Renal cortical epithelial cell (primary cell): ENCODE results near the gene PRKG1. TPM values are rescaled to one million over a fixed set of nuclear protein-coding genes. Genes with fewer than 3 reads are reported as not detected.
"Not testable (repeated sequence)": the region's sequence is repeated elsewhere in the genome, so short reads cannot be mapped to it uniquely, and the experiment has no call there.

ENCODE experiments used
- DNase-seq: peaks from one replicate; pipeline ENCODE4 v3.0.0-alpha.2; 2011; ENCODE audit warnings: low read depth
- total RNA-seq: library from RNA; depleted of rRNA; stranded (reverse); fragments of >200 nt; gene quantifications from 2 replicates; pipeline ENCODE4 v1.2.3, GENCODE V29; 2014

Gene PRKG1
- total RNA-seq, 1 donor from 2014 or later, result 2.3 TPM

GRCh38 chr10:51321980-51322379 is 247.7 kb downstream of the PRKG1 start:
- no peak for DNase-seq

- DNase-seq, result no peak
These were observed 251.4 kb downstream of the PRKG1 start for GRCh38 chr10:51325649-51326048.

GRCh38 chr10:51326174-51326573 is 251.9 kb downstream of the PRKG1 start:
- DNase-seq, result no peak

- no peak for DNase-seq
These were observed 253.1 kb downstream of the PRKG1 start for GRCh38 chr10:51327432-51327831.

GRCh38 chr10:51340366-51340765 is 266.1 kb downstream of the PRKG1 start:
- DNase-seq, result no peak

GRCh38 chr10:51340845-51341610 is 266.7 kb downstream of the PRKG1 start:
- no peak for DNase-seq

- not testable (repeated sequence) for DNase-seq
These were observed 267.5 kb downstream of the PRKG1 start for GRCh38 chr10:51341745-51342144.

- no peak for DNase-seq
These were observed 268.1 kb downstream of the PRKG1 start for GRCh38 chr10:51342381-51342780.

- DNase-seq, result no peak
These were observed 269.1 kb downstream of the PRKG1 start for GRCh38 chr10:51343391-51343790.

GRCh38 chr10:51344371-51344770 is 270.1 kb downstream of the PRKG1 start:
- DNase-seq, result no peak

GRCh38 chr10:51348622-51349021 is 274.3 kb downstream of the PRKG1 start:
- DNase-seq, result no peak

- no peak for DNase-seq
These were observed 282.9 kb downstream of the PRKG1 start for GRCh38 chr10:51357170-51357569.

GRCh38 chr10:51358227-51358626 is 283.9 kb downstream of the PRKG1 start:
- DNase-seq, result no peak

GRCh38 chr10:51363415-51363814 is 289.1 kb downstream of the PRKG1 start:
- no peak for DNase-seq

GRCh38 chr10:51364674-51365073 is 290.4 kb downstream of the PRKG1 start:
- no peak for DNase-seq

GRCh38 chr10:51366044-51366443 is 291.8 kb downstream of the PRKG1 start:
- DNase-seq, result no peak

- no peak for DNase-seq
These were observed 292.8 kb downstream of the PRKG1 start for GRCh38 chr10:51367127-51367526.

GRCh38 chr10:51367694-51368093 is 293.4 kb downstream of the PRKG1 start:
- no peak for DNase-seq

- DNase-seq, result no peak
These were observed 294.7 kb downstream of the PRKG1 start for GRCh38 chr10:51368943-51369342.

GRCh38 chr10:51369903-51370302 is 295.6 kb downstream of the PRKG1 start:
- DNase-seq, result peak; percentile 20

GRCh38 chr10:51371743-51372142 is 297.5 kb downstream of the PRKG1 start:
- DNase-seq, result no peak

- DNase-seq, result no peak
These were observed 301.5 kb downstream of the PRKG1 start for GRCh38 chr10:51375790-51376189.

- no peak for DNase-seq
These were observed 303.0 kb downstream of the PRKG1 start for GRCh38 chr10:51377070-51377931.
